HCT116 (cell line): ENCODE measurements around the gene METTL21A. TPM values are rescaled to one million over a fixed set of nuclear protein-coding genes. Genes with fewer than 3 reads are reported as not detected.

Source experiments
- ATAC-seq: fragments of 200-7000 bp; cut with Tn5 transposase; 2 replicates; pipeline ENCODE4 v1.9.1; 2020; ENCODE audit warnings: mild to moderate bottlenecking, moderate library complexity
- BruUV-seq: library from RNA; stranded (reverse); fragments of 400-500 nt; replicated peaks from 2 replicates; lab custom pipeline; 2021; lab: Mats Ljungman, UMichigan
- CTCF ChIA-PET: fragments of 300-600 bp; sonication (Branson Sonifier 250); formaldehyde crosslinking; loops from one replicate; lab custom pipeline; 2021; ENCODE audit warnings: antibody characterized with exemption; lab: Charles Lee
- POLR2A ChIA-PET: fragments of 300-600, 350-600 bp; sonication (Branson Sonifier 250); formaldehyde crosslinking; loops from one replicate; lab custom pipeline; 2021; ENCODE audit warnings: antibody characterized with exemption; lab: Charles Lee
- RAD21 ChIA-PET, 2 experiments: fragments of 300-600 bp; sonication (Branson Sonifier 250); formaldehyde crosslinking; loops; one replicate each; lab custom pipeline; 2023; ENCODE audit warnings: low total read pairs in 2 of 2; ENCODE audit not compliant: uncharacterized antibody in 2 of 2, unreplicated experiment in 2 of 2, low non-redundant PET in 1 of 2; lab: Charles Lee
- DNase-seq: peaks from one replicate; pipeline ENCODE4 v3.0.0-alpha.2; 2010; ENCODE audit warnings: low read depth, low spot score
- H2AFZ ChIP-seq: fragments of 200-600 bp; shearing (Covaris generic), sonication (generic); 2 replicates; pipeline ENCODE4 v1.6.1; 2017; ENCODE audit warnings: low read depth, mixed run types, mixed read lengths, antibody characterized with exemption, low read length; ENCODE audit not compliant: poor library complexity, severe bottlenecking
- H3K27ac ChIP-seq: 2 replicates; pipeline ENCODE4 v1.5.1; 2012; ENCODE audit warnings: low read depth, low read length
- H3K27me3 ChIP-seq: fragments of 200-600 bp; sonication (generic); 2 replicates; pipeline ENCODE4 v1.6.1; 2016; ENCODE audit warnings: mixed run types, low read length, mixed read lengths; ENCODE audit not compliant: insufficient read depth
- H3K36me3 ChIP-seq, 2 experiments: fragments of 200-500 bp in 1 of 2; fragments of 200-600 bp in 1 of 2; sonication (Bioruptor generic) in 1 of 2; sonication (generic) in 1 of 2; 2 replicates each; pipeline versions ENCODE4 v1.5.1 to v1.6.1; 2014 to 2016; ENCODE audit warnings: low read length in 2 of 2, inconsistent platforms in 1 of 2, mixed read lengths in 1 of 2, mixed run types in 1 of 2; ENCODE audit not compliant: insufficient read depth in 2 of 2, control insufficient read depth in 1 of 2
- H3K4me1 ChIP-seq, 2 experiments: fragments of 200-600 bp in 1 of 2; sonication (generic) in 1 of 2; 2 replicates each; pipeline versions ENCODE4 v1.5.1 to v1.6.1; 2012 to 2017; ENCODE audit warnings: low read length in 2 of 2, inconsistent platforms in 1 of 2, mild to moderate bottlenecking in 1 of 2, mixed read lengths in 1 of 2, mixed run types in 1 of 2, moderate library complexity in 1 of 2; ENCODE audit not compliant: insufficient read depth in 2 of 2, control insufficient read depth in 1 of 2
- H3K4me2 ChIP-seq: fragments of 200-600 bp; sonication (generic); 2 replicates; pipeline ENCODE4 v1.6.1; 2017; ENCODE audit warnings: mixed run types, low read length, mixed read lengths
- H3K4me3 ChIP-seq, 2 experiments: fragments of 200-600 bp in 1 of 2; sonication (generic) in 1 of 2; replicated peaks in 1 of 2; 2 replicates each; pipeline ENCODE4 v1.5.1; 2011 to 2016; ENCODE audit warnings: low read length in 2 of 2, control low read depth in 1 of 2, low read depth in 1 of 2, mild to moderate bottlenecking in 1 of 2, mixed read lengths in 1 of 2, mixed run types in 1 of 2
- H3K79me2 ChIP-seq: fragments of 200-600 bp; sonication (generic); 2 replicates; pipeline ENCODE4 v1.6.1; 2017; ENCODE audit warnings: mild to moderate bottlenecking, mixed run types, low read length, moderate library complexity, mixed read lengths; ENCODE audit not compliant: insufficient read depth
- H3K9ac ChIP-seq: fragments of 200-600 bp; sonication (generic); 2 replicates; pipeline ENCODE4 v1.6.1; 2016; ENCODE audit warnings: low read length, mixed read lengths
- H3K9me2 ChIP-seq: fragments of 200-600 bp; sonication (generic), shearing (Covaris generic); 2 replicates; pipeline ENCODE4 v1.6.1; 2017; ENCODE audit warnings: mixed run types, mild to moderate bottlenecking, moderate library complexity; ENCODE audit not compliant: insufficient read depth
- H3K9me3 ChIP-seq, 2 experiments: fragments of 200-500 bp in 1 of 2; fragments of 200-600 bp in 1 of 2; sonication (Bioruptor generic) in 1 of 2; sonication (generic) in 1 of 2; 2 replicates each; pipeline ENCODE4 v1.6.1; 2014 to 2017; ENCODE audit warnings: low read length in 2 of 2, mixed read lengths in 2 of 2, inconsistent platforms in 1 of 2, low read depth in 1 of 2, mild to moderate bottlenecking in 1 of 2, mixed run types in 1 of 2, moderate library complexity in 1 of 2; ENCODE audit not compliant: control insufficient read depth in 1 of 2, insufficient read depth in 1 of 2
- H4K20me1 ChIP-seq: fragments of 200-600 bp; sonication (generic), shearing (Covaris generic); 2 replicates; pipeline ENCODE4 v1.6.1; 2017; ENCODE audit warnings: mixed run types, mild to moderate bottlenecking, moderate library complexity; ENCODE audit not compliant: insufficient read depth
- CBX3 ChIP-seq: IDR thresholded peaks from 2 replicates; pipeline ENCODE4 v1.6.1; 2012; ENCODE audit warnings: low read depth
- CEBPB ChIP-seq: IDR thresholded peaks from 2 replicates; pipeline ENCODE4 v1.6.1; 2012; ENCODE audit warnings: low read depth
- CTCF ChIP-seq, 3 experiments: fragments of 200-600 bp in 1 of 3; sonication (generic) in 1 of 3; IDR thresholded peaks in 2 of 3; conservative IDR thresholded peaks in 1 of 3; 2 replicates each; pipeline ENCODE4 v1.5.1; 2012 to 2017; ENCODE audit warnings: low read depth in 2 of 3, low read length in 2 of 3, antibody characterized with exemption in 1 of 3, borderline replicate concordance in 1 of 3, control low read depth in 1 of 3, mild to moderate bottlenecking in 1 of 3, mixed read lengths in 1 of 3, mixed run types in 1 of 3, moderate library complexity in 1 of 3; ENCODE audit not compliant: insufficient read depth in 1 of 3
- ELF1 ChIP-seq: IDR thresholded peaks from 2 replicates; pipeline ENCODE4 v1.6.1; 2012; ENCODE audit warnings: low read depth, borderline replicate concordance
- EZH2 ChIP-seq: fragments of 200-600 bp; sonication (generic); IDR thresholded peaks from 2 replicates; pipeline ENCODE4 v1.6.1; 2017; ENCODE audit warnings: antibody characterized with exemption, mixed run types
- EZH2phosphoT487 ChIP-seq: fragments of 200-600 bp; IDR thresholded peaks from 2 replicates; pipeline ENCODE4 v1.6.1; 2018; ENCODE audit warnings: antibody characterized with exemption, borderline replicate concordance
- FOSL1 ChIP-seq: IDR thresholded peaks from 2 replicates; pipeline ENCODE4 v1.6.1; 2012; ENCODE audit warnings: low read depth
- JUND ChIP-seq: IDR thresholded peaks from 2 replicates; pipeline ENCODE4 v1.6.1; 2012
- POLR2A ChIP-seq: IDR thresholded peaks from 2 replicates; pipeline ENCODE4 v1.7.0; 2011; ENCODE audit warnings: borderline replicate concordance; ENCODE audit not compliant: insufficient read depth, insufficient read length; ENCODE audit errors: extremely low read depth
- POLR2AphosphoS5 ChIP-seq: IDR thresholded peaks from 2 replicates; pipeline ENCODE4 v1.6.1; 2011; ENCODE audit warnings: mild to moderate bottlenecking, low read depth, low read length, moderate library complexity
- RAD21 ChIP-seq: IDR thresholded peaks from 2 replicates; pipeline ENCODE4 v1.6.1; 2012; ENCODE audit warnings: low read depth, mild to moderate bottlenecking
- SIN3A ChIP-seq: IDR thresholded peaks from 2 replicates; pipeline ENCODE4 v1.6.1; 2012; ENCODE audit warnings: low read depth
- SRF ChIP-seq: IDR thresholded peaks from 2 replicates; pipeline ENCODE4 v1.6.1; 2012; ENCODE audit warnings: low read depth
- TCF7L2 ChIP-seq: IDR thresholded peaks from 2 replicates; pipeline ENCODE4 v1.7.0; 2011; ENCODE audit warnings: borderline replicate concordance, inconsistent platforms; ENCODE audit not compliant: insufficient read depth, insufficient read length; ENCODE audit errors: extremely low read depth
- YY1 ChIP-seq: IDR thresholded peaks from 2 replicates; pipeline ENCODE4 v1.6.1; 2011; ENCODE audit warnings: low read length, low read depth, moderate library complexity, mild to moderate bottlenecking; ENCODE audit not compliant: insufficient replicate concordance; ENCODE audit errors: extremely low read depth
- ZFX ChIP-seq: fragments of 450-650 bp; IDR thresholded peaks from 2 replicates; pipeline ENCODE4 v1.6.1; 2017
- intact Hi-C: fragments of 100-400 bp; cut with micrococcal nuclease; formaldehyde crosslinking; loops from 2 replicates; pipeline ENCODE4 v1.10.0; 2022
- total RNA-seq: library from RNA; stranded (reverse); gene quantifications from one replicate; pipeline ENCODE4 v1.2.1, GENCODE V29; 2021; ENCODE audit not compliant: unreplicated experiment
- TF ChIP-seq, protein P1 (sequence below): IDR thresholded peaks from 2 replicates; pipeline ENCODE4 v1.6.1; 2012; ENCODE audit warnings: low read depth
- TF ChIP-seq, protein P2 (sequence below): IDR thresholded peaks from 2 replicates; pipeline ENCODE4 v1.6.1; 2011; ENCODE audit warnings: mild to moderate bottlenecking, low read length, moderate library complexity; ENCODE audit not compliant: insufficient replicate concordance; ENCODE audit errors: extremely low read depth
- TF ChIP-seq, protein P3 (sequence below): IDR thresholded peaks from 2 replicates; pipeline ENCODE4 v1.6.1; 2012
- TF ChIP-seq, protein P4 (sequence below): IDR thresholded peaks from 2 replicates; pipeline ENCODE4 v1.6.1; 2012

Gene METTL21A
- total RNA-seq, 1 experiment from 2014 or later = 25.7 TPM

- intact Hi-C loops = no loop called here
- Histone ChIP-seq H4K20me1 (no peaks in the 10 kb centered on the region), H3K27me3 (no peaks in the 10 kb centered on the region), H3K27ac (no peak overlapping the region), H3K9ac (no peak overlapping the region), H3K4me1 (no peaks in the 10 kb centered on the region), H3K79me2 (no peaks in the 10 kb centered on the region), H3K36me3 (no peaks in the 10 kb centered on the region), H3K9me2 (no peaks in the 10 kb centered on the region), H3K4me3 (no peak overlapping the region), H3K9me3 (no peaks in the 10 kb centered on the region), H3K4me2 (no peak overlapping the region), H2AFZ (no peak overlapping the region)
- BruUV-seq = no TSS peak
- no peak for TF ChIP-seq YY1
- TF ChIP-seq, protein P1, sequence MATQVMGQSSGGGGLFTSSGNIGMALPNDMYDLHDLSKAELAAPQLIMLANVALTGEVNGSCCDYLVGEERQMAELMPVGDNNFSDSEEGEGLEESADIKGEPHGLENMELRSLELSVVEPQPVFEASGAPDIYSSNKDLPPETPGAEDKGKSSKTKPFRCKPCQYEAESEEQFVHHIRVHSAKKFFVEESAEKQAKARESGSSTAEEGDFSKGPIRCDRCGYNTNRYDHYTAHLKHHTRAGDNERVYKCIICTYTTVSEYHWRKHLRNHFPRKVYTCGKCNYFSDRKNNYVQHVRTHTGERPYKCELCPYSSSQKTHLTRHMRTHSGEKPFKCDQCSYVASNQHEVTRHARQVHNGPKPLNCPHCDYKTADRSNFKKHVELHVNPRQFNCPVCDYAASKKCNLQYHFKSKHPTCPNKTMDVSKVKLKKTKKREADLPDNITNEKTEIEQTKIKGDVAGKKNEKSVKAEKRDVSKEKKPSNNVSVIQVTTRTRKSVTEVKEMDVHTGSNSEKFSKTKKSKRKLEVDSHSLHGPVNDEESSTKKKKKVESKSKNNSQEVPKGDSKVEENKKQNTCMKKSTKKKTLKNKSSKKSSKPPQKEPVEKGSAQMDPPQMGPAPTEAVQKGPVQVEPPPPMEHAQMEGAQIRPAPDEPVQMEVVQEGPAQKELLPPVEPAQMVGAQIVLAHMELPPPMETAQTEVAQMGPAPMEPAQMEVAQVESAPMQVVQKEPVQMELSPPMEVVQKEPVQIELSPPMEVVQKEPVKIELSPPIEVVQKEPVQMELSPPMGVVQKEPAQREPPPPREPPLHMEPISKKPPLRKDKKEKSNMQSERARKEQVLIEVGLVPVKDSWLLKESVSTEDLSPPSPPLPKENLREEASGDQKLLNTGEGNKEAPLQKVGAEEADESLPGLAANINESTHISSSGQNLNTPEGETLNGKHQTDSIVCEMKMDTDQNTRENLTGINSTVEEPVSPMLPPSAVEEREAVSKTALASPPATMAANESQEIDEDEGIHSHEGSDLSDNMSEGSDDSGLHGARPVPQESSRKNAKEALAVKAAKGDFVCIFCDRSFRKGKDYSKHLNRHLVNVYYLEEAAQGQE = no peak
- no peak for TF ChIP-seq CEBPB
- TF ChIP-seq CTCF (IDR thresholded peaks at IDR 0.05 in 2 of 3, conservative IDR thresholded peaks at IDR 0.05 in 1 of 3; ENCODE audit: borderline replicate concordance in 1 of 3, insufficient read depth in 1 of 3, low read depth in 2 of 3, low read length in 2 of 3) = no peak
- TF ChIP-seq ELF1 = no peak
- no peak for TF ChIP-seq ZFX
- TF ChIP-seq CBX3 = no peak
- TF ChIP-seq RAD21 = no peak
- no peak for TF ChIP-seq EZH2
- TF ChIP-seq TCF7L2 = no peak
- TF ChIP-seq POLR2A = no peak
- no peak for TF ChIP-seq POLR2AphosphoS5
- TF ChIP-seq, protein P2, sequence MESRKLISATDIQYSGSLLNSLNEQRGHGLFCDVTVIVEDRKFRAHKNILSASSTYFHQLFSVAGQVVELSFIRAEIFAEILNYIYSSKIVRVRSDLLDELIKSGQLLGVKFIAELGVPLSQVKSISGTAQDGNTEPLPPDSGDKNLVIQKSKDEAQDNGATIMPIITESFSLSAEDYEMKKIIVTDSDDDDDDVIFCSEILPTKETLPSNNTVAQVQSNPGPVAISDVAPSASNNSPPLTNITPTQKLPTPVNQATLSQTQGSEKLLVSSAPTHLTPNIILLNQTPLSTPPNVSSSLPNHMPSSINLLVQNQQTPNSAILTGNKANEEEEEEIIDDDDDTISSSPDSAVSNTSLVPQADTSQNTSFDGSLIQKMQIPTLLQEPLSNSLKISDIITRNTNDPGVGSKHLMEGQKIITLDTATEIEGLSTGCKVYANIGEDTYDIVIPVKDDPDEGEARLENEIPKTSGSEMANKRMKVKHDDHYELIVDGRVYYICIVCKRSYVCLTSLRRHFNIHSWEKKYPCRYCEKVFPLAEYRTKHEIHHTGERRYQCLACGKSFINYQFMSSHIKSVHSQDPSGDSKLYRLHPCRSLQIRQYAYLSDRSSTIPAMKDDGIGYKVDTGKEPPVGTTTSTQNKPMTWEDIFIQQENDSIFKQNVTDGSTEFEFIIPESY = no peak
- TF ChIP-seq SIN3A = no peak
- TF ChIP-seq, protein P3, sequence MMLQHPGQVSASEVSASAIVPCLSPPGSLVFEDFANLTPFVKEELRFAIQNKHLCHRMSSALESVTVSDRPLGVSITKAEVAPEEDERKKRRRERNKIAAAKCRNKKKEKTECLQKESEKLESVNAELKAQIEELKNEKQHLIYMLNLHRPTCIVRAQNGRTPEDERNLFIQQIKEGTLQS = no peak
- no peak for TF ChIP-seq SRF
- TF ChIP-seq, protein P4, sequence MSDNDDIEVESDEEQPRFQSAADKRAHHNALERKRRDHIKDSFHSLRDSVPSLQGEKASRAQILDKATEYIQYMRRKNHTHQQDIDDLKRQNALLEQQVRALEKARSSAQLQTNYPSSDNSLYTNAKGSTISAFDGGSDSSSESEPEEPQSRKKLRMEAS = no peak
- TF ChIP-seq FOSL1 = no peak
- no peak for TF ChIP-seq EZH2phosphoT487
- no peak for TF ChIP-seq JUND
- CTCF ChIA-PET = no interaction called here
- DNase-seq (no peak), ATAC-seq (no peak)
- RAD21 ChIA-PET = no interaction called here
- POLR2A ChIA-PET = no interaction called here
Observed at GRCh38 chr2:207655000-207655399, 29.8 kb upstream of the METTL21A start.
